Adrenal gland (tissue), 12 donors: ENCODE results near the gene MTHFD1L. TPM values are rescaled to one million over a fixed set of nuclear protein-coding genes. Genes with fewer than 3 reads are reported as not detected.

Experiments used
- DNase-seq, 7 donors: peaks; one replicate each; pipeline ENCODE4 v3.0.0-alpha.2; 2019 to 2020
- H3K27ac ChIP-seq, 5 donors: fragments of 200-600 bp; sonication (generic) in 4 of 5; 1 replicate in 3 of 5; 2 replicates in 2 of 5; pipeline versions ENCODE4 v1.5.1 to v1.8.0; 2016 to 2020; ENCODE audit warnings: mild to moderate bottlenecking in 1 of 5
- H3K27me3 ChIP-seq: fragments of 200-600 bp; 2 replicates; pipeline ENCODE4 v1.8.0; 2021
- H3K36me3 ChIP-seq, 2 donors: fragments of 200-600 bp; replicated peaks in 1 of 2; 1 replicate in 1 of 2; 2 replicates in 1 of 2; pipeline versions ENCODE4 v1.5.1 to v1.8.0; 2018 to 2022
- H3K4me1 ChIP-seq, 2 donors: fragments of 200-600 bp; replicated peaks in 1 of 2; 1 replicate in 1 of 2; 2 replicates in 1 of 2; pipeline versions ENCODE4 v1.5.1 to v1.8.0; 2018 to 2021
- H3K4me3 ChIP-seq, 4 donors: fragments of 200-600 bp; sonication (generic) in 3 of 4; one replicate each; pipeline ENCODE4 v1.5.1; 2016 to 2018
- H3K9me3 ChIP-seq, 3 donors: fragments of 200-600 bp; sonication (generic) in 1 of 3; replicated peaks in 1 of 3; 1 replicate in 2 of 3; 2 replicates in 1 of 3; pipeline versions ENCODE4 v1.5.1 to v1.8.0; 2016 to 2021
- CTCF ChIP-seq, 6 experiments: fragments of 450-650 bp in 4 of 6; fragments of 200-600 bp in 2 of 6; sonication (generic) in 1 of 6; IDR thresholded peaks; 1 replicate in 5 of 6; 2 replicates in 1 of 6; pipeline versions ENCODE4 v1.5.1 to v1.8.0; 2016 to 2021; ENCODE audit warnings: antibody characterized with exemption in 6 of 6, mild to moderate bottlenecking in 2 of 6, moderate library complexity in 1 of 6
- POLR2A ChIP-seq, 2 donors: fragments of 450-650 bp; IDR thresholded peaks; one replicate each; pipeline ENCODE4 v1.6.1; 2017; ENCODE audit warnings: antibody characterized with exemption in 2 of 2, mild to moderate bottlenecking in 2 of 2, moderate library complexity in 1 of 2
- WGBS, 4 donors: extraction: QIAGEN DNeasy Blood & Tissue Kit in 2 of 4; methylation state at CpG; one replicate each; pipeline versions ENCODE4 v1.1.5 to v1.1.7; 2013 to 2017; 5-methylcytosine and 5-hydroxymethylcytosine counted together
- intact Hi-C, 2 donors: fragments of 100-400 bp; cut with DNase I; formaldehyde crosslinking; loops; one replicate each; pipeline versions ENCODE4 v1.14.1 to v1.15.0; 2022 to 2023
- polyA plus RNA-seq, 3 donors: library from polyadenylated mRNA; stranded (reverse); fragments of 200-250 nt in 2 of 3; fragments of 350-450 nt in 1 of 3; fragmentation: Illumina TruSeq in 1 of 3; extraction: RNeasy Lipid Tissue Mini Kit (QIAGEN cat#74804) in 1 of 3; gene quantifications; one replicate each; pipeline ENCODE4 v1.2.3, GENCODE V29; 2013 to 2014
- total RNA-seq, 9 donors: library from RNA; depleted of rRNA in 4 of 9; stranded (reverse); fragments of >200 nt in 4 of 9; fragments of 120-200 nt in 1 of 9; fragmentation: NEBNext Ultra II Directional in 1 of 9; extraction: Animal tissue kit (Norgen Biotek cat#: 25700) in 1 of 9; gene quantifications; one replicate each; pipeline versions ENCODE4 v1.1.0 to v1.2.4, GENCODE V29; 2013 to 2023
- donor health status: healthy with polysubstance abuse.
- donor health status: Bipolar disorder and iron deficiency.
- donor health status: DM: yes; HTN: yes; CAD: no.
- donor health status: DM: no; HTN: no; CAD: no.
- donor health status: DM: no; HTN: no; CAD: no.
- donor health status: DM: yes; HTN: yes; CAD: no.

Gene MTHFD1L
- total and polyA plus RNA-seq, 12 donors = 8.5 to 28.8 (median 18.1) TPM

DNA sequence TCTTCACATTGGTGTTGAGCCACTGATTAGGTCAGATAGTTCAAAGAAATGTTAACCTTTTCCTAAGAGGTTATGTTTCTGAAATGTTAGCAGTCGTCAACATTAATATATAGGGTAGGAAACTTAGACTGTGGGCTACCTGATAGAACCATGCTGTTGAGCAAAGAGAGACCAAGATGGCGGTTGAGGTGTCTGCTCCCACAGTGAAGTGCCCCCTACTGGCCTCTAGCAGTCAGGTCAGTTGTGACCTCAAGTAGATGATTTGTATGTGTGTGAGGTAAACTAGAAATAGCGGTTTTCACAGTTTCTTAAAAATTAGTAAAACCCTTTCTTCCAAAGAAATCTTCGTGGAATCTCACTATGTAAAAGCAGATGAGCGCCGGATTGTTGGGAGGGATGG, 40.3 kb downstream of the MTHFD1L start:
- no peak for DNase-seq
- no peaks in the 10 kb centered on the region for H3K9me3 ChIP-seq
- no peaks in the 10 kb centered on the region for H3K4me1 ChIP-seq
- H3K36me3 ChIP-seq = no peaks in the 10 kb centered on the region
- no peaks in the 10 kb centered on the region for H3K27me3 ChIP-seq
- intact Hi-C loops = no loop called here
- no peak for TF ChIP-seq CTCF (IDR thresholded peaks at IDR 0.05)
- no peak for TF ChIP-seq POLR2A (IDR thresholded peaks at IDR 0.05)
- no peak overlapping the region for H3K27ac ChIP-seq
- H3K4me3 ChIP-seq = no peak overlapping the region
- WGBS, 4 donors = 79 to 97% (median 91%) methylated on average over 6 of the region's 6 CpGs

DNA sequence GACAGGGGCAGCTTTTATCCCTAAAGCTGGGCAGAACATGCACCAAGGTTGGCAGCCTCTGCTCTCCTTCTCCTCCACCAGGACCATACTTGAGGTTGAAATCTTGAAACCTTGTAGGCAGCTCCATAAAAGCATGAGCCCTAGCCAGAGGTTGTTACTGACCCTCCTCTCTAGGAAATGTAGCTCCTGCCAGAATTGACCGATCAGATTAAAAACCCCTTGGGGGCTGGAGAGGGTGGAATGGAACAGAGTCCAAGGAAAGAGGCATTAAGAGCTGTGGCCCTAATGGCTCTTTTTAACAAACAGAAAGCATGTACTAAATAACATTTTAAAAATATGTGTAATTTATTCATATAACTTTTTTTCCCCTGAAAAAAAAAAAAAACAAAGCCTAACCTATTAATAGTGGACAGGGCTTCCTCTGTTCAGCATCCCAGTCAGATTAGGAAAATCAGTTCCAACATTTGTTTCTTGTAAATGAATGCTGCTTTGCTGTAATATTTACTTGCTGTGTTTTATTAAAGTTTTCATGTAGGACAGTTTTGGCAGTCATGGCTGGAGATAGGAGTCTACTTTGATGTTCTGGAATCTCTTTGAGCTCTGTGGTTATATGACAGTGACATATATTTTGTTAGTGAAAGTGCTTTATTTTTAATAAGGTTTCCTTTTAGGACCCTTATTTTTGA, 41.3 kb downstream of the MTHFD1L start:
- H3K27ac ChIP-seq = no peak overlapping the region
- H3K4me1 ChIP-seq = no peaks in the 10 kb centered on the region
- H3K4me3 ChIP-seq = no peak overlapping the region
- 73 to 92% (median 80%) methylated on average over 1 of the region's 1 CpG for WGBS, 4 donors
- no peak for DNase-seq
- intact Hi-C loops = no loop called here
- no peaks in the 10 kb centered on the region for H3K9me3 ChIP-seq
- no peaks in the 10 kb centered on the region for H3K36me3 ChIP-seq
- TF ChIP-seq POLR2A (IDR thresholded peaks at IDR 0.05) (no peak), CTCF (IDR thresholded peaks at IDR 0.05) (no peak)
- no peaks in the 10 kb centered on the region for H3K27me3 ChIP-seq

DNA sequence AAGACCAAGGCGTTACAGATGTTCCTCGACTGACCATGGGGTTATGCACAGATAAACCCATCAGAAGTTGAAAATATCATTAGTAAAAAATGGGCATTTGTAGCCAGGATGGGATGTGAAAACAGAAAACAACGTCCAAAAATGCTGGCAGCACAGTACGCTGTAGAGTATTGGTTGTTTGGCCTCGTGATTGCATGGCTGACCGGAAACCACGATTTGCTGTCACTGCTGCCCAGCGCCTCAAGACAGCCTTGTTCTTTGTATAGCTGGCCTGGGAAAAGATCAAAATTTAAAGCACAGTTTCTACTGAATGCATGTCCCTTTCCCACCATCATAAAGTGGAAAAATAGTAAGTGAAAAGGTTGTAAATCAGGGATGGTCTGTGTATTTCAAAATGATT, 41.9 kb downstream of the MTHFD1L start:
- intact Hi-C loops = no loop called here
- H3K36me3 ChIP-seq = no peaks in the 10 kb centered on the region
- 81 to 89% (median 85%) methylated on average over 8 of the region's 8 CpGs for WGBS, 4 donors
- no peak overlapping the region for H3K27ac ChIP-seq
- no peak overlapping the region for H3K4me3 ChIP-seq
- no peaks in the 10 kb centered on the region for H3K9me3 ChIP-seq
- DNase-seq = no peak
- H3K4me1 ChIP-seq = no peaks in the 10 kb centered on the region
- no peak for TF ChIP-seq CTCF (IDR thresholded peaks at IDR 0.05)
- TF ChIP-seq POLR2A (IDR thresholded peaks at IDR 0.05) = no peak
- H3K27me3 ChIP-seq = no peaks in the 10 kb centered on the region

DNA sequence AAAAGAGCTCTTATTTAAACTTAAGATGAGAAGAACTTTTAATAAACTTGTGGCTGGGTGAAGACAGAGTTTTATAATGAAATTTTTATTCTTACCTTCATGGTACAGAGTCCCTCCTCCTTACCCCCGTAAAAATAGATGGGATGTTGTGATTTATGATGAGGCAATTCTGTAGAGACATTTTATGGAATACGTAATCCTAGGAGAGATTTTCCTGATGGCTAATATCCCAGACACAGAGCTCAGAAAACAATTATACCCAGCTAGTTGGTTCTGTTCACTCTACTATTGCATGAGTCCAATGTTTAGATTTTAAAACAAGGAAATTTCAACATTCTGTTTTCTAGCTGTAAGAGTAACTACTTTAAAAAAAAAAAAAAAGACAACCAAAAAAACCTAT, 43.4 kb downstream of the MTHFD1L start:
- no peak for DNase-seq
- 90 to 96% (median 93%) methylated on average over 2 of the region's 2 CpGs for WGBS, 4 donors
- TF ChIP-seq CTCF (IDR thresholded peaks at IDR 0.05) = no peak
- TF ChIP-seq POLR2A (IDR thresholded peaks at IDR 0.05) = no peak
- Histone ChIP-seq H3K27me3 (no peaks in the 10 kb centered on the region), H3K36me3 (no peaks in the 10 kb centered on the region), H3K27ac (no peak overlapping the region), H3K9me3 (no peaks in the 10 kb centered on the region), H3K4me1 (no peaks in the 10 kb centered on the region), H3K4me3 (no peak overlapping the region)
- intact Hi-C loops = no loop called here
